HG02588 (cell line): Measurements from ENCODE around the gene EHD1.
A peak's percentile ranks its signal among the peaks of the same experiment; 100 is the strongest.

Experiments used
- ATAC-seq: cut with Tn5 transposase; IDR thresholded peaks from one replicate; pipeline ENCODE4 v1.9.1; 2021; ENCODE audit warnings: mild to moderate bottlenecking, moderate library complexity; ENCODE audit not compliant: unreplicated experiment

EHD1 gene

DNA sequence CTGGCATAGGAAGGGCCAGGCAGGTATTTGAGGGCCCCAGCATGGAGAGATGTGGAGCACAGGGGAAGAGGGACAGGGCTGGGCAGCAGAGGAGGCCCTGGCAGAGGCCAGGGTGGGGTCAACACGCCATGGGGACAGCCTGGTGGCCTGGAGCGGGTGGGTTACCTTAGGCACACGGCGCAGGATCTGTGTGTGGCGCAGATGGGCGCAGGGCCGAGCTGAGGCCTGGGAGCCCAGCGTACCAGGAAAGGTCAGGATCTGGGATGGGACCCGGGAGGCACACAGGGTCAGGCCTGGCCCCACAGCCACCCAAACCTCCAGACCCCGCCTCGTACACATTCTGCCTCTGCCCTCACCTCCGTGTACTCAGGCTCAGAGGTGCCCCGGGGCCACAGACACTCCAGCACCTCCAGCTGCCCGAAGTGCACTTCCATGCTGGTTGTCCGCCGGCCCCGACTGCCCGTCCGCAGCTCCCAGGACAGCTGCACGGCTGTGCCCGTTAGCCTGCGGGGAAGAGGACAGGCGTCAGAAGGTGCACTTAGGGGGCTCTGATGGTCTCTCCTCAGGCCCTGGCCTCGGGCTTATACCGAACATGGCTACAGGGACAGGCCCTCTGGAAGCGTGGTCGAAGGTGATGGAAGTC is 32.2 kb upstream of the EHD1 start:
- no peak for ATAC-seq

DNA sequence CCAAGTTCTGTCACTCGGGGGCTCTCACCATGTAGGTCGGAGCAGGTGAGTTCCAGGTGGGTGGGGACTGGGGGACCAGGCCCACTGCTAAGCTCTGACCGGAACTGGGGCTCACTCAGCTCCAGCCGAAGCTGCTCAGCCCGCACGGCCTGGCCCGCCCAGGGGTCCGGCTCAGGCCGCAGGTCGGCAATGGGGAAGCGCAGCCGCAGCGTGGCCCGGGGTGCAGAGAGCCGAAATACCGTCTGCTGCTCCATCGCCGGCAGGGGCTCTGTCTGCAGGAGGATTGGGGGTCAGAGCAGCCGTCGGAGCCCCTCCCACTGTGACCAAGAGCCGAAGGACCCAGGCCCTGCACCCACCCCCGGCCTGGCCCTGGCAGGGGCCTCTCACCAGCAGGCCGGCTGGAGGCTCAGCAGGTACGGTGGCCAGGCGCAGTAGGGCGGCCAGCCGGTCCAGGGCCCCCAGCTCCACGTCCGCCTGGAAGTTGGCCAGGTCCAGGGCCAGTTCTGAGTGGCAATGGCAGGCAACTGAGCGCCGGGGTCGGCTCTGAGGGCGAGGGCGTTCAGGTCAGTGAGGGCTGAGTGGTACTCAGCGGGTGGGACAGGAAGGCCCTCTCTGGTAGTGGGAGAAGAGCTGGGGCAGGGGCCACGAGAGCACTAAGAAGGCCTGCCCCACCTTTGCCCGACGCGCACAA is 31.4 kb upstream of the EHD1 start:
- ATAC-seq = no peak

DNA sequence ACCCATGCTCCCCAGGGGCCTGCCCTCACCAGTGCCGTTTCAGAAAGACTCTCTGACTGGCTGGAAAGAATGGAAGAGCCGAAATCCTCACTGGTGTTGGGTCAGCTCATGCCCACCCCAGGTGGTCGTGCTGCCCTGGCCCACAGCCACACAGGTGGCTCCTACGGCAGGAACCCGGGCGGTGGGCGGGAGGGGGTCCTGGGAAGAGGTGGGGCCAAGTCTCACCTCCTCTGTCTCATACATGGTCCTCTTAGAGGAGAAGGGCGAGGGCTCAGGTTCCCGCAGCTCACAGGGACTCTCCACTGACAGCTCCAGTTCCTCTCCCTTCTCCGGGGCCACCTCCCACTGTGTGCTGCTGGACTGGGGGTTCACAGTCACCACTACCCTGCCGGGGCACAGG is 30.3 kb upstream of the EHD1 start:
- no peak for ATAC-seq

DNA sequence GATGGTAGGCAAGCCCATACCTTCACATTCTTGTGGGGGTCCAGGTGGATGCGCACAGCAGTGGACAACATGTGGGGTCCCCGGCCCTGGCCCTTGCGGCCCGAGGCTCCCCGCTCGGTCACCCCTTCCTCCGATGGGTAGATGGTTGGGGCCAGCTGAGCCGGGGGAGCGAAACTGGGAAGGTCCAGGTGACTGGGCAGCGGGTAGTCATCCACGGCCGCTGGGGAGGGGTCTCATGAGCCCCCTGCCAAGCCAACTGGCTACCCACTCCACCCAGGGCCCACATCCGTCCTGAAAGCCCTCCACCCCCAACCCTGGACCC is 27.9 kb upstream of the EHD1 start:
- ATAC-seq = no peak

DNA sequence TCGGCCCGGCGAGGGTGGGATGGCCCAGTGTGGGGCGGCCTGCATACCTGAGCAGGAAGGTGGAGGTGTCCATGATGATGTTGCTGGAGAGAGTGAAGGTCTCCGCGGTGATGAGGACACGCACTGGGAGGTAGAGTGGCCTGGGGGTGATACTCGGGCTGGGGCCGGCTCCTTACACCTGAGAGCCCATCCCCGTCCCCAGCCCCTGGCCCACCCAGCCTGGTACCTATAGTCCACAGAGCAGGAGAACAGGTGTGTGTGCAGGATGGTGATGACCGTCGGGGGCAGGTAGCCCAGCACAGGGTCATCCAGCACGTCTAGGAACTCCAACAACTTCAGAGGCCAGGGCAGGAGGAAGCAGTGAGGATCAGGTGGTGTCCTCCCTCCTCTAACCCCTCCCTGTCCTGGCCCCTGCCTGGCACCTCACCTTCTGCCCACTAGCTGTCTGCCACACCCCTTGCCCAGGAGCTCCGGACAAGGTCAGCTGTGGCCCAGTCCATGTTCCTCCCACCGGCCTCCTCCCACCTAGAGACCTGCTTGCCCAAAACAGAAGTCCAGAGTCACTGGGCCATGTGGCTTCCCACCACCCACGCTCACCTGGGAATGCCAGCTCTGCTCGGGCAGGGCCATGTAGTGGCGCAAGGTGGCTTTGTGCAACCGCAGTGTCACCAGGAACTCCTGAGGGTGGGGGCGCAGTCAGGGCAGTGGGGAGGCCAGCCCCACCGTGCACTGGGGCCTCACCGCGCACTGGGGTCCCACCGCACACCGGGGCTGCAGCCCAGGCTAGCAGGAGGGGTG is 27.3 kb upstream of the EHD1 start:
- no peak for ATAC-seq

DNA sequence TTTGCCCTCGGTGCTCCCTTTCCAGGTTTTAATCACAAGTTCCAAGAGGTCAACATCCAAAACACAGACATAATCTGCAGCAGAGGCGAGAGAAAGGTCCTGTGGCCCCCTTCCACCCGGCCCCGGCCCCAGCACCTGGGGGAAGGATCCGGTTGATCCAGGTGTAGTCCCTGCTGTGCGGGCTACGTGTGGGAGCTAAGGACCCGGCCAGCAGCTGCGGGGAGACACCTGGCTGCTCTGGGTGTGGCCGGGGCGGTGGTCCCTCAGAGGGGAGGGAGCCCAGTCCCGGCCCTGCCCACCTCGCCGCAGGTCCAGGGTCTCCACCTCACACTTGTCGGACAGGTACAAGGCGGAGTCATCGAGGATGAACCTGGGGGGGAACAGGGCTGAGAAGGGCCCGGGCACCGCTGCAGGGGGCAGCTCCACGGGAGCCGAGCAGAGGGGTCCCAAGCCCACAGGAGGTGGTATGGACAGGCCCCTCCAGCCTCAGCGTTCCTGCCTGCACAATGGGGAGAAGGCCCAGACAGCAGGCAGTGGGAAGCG is 24.9 kb upstream of the EHD1 start:
- ATAC-seq = no peak

DNA sequence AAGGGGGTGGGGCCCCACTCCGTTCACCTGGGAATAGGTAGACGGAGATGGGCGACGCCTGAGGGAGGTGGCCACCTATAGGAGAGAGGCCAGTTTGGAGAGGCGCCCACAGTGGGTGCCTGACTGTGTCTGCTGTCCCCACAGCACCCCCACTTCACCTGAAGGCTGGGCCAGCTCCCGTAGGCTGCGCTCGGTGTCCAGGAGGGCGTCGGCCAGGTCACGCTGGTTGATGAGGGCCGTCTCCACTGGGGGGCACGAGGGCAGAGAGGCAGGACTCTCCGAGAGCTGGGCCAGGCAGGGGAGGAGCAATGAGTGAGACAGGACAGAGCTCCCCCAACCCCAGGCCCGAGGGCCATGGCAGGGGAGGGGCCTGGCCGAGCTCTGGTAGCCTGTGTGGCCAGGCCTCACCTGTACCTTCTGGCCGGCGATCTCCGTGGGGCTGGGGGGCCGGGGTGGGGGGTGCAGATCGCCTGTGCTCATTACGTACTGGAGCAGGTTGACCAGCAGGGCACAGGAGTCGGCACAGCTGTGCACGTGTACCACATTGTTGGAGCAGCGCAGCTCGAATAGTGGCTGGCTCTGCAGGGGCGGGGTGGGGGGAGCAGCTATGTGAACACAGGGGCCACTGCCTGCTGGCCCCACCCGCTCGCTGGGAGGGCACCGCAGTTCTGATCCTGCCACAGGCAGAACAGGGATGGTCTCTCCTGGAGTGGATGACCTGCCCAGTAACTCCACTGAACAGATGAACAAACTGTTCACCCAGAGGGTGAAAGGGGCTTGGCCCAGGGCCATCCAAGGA is 23.9 kb upstream of the EHD1 start:
- no peak for ATAC-seq

DNA sequence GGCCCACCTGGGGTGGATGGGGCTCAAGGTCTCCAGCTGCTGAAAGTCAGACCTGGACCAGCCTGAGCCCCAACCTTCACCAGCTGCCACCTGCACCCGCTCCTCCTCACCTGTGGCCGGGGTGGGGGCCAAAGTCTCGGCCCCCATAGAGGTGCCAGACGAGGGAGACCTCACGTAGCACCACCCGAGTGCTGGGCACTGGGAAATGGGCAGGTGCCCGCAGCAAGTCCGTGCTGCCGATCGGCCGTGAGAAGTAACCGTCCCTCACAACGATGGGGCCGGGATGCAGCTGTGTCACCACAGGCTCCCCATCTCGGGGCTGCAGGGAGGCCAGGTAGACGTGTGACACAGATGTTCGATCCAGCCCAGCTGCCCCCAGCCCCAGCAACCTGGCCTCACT is 22.4 kb upstream of the EHD1 start:
- no peak for ATAC-seq

DNA sequence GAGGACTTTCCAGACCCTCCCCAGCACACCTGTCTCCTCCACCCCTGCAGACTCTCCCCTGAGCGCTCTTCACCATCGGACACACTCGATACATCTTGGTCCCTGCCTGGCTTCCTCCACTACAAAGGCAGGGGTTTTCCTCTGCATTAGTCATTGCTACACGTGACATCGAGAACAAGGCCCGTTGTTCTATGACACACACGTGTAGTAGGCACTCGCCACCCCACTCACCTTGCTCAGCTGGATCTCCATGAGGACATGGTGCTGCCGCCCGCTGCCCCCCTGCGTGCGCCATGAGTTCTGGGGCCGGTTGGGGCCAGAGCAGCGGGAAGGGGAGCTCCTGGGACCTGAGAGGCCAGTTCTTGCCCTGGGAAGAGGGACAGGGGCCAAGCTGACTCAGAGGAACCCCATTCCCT is 21.9 kb upstream of the EHD1 start:
- no peak for ATAC-seq

DNA sequence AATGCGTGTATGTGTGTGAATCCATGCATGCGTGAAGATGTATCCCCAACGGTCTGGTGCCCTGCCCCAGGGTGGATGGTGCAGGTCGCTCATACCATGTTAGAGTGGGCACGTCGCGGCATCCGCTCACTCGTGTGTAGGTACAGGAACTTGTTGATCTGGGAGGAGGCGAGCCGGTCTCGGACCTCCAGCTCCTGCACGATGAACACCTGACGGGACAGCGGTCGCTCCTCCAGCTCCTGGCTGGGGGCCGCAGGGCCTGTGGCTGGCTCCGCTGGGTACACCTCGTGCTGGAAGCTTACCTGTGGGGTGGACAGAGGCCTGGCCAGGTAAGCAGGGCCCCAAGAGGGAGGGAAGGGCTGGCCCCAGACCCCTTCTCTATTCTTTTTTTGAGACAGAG is 20.1 kb upstream of the EHD1 start:
- no peak for ATAC-seq

DNA sequence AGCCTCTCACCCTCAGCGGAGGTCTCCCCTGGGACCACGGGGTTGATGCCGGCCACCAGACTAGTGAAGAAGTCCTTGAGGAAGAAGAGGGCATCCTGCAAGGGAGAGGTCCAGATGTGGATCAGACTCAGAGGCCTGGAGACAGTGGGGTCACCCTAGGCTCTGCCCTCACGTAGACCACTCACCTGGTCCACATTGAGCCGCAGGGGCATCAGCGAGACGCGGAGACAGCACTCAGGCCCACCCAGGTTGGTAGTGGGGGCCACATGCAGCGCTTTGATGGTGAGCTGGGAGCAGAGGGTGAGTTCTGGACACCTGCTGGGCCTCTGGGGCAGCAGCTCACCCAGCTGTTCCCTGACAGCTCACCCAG is 19.6 kb upstream of the EHD1 start:
- no peak for ATAC-seq

DNA sequence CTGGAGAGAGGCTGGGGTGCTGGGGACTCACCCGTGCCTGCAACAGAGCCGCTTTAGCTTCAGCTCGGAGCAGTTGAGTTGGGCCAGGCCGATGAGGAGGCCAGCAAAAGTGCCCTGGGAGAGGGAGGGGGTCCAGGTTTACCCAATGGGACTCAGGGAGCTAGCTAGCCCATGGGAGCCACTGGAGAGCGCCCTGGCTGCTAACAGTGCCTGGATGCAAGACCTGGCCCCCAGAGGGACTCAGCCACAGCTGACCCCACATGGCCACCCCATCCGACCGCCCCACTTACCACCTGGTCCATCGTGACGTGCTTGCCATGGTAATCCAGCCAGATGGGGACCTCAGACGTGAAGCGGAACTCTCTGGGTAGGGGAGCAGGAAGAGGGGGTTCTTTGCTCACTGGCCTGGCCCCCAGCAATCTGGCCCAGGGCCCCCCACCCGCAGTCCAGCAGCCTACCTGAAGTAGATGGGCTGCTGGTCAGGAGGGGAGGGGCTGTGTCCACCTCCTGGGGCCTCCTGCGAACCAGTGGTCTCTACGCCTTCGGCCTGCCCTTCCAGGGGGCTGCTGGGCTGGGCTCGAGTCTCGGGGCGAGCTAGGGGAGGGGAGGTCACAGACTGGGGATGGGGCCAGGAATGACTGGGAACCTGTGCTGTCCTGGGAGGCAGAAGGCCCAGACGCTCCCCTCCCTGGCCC is 19.1 kb upstream of the EHD1 start:
- ATAC-seq = no peak

DNA sequence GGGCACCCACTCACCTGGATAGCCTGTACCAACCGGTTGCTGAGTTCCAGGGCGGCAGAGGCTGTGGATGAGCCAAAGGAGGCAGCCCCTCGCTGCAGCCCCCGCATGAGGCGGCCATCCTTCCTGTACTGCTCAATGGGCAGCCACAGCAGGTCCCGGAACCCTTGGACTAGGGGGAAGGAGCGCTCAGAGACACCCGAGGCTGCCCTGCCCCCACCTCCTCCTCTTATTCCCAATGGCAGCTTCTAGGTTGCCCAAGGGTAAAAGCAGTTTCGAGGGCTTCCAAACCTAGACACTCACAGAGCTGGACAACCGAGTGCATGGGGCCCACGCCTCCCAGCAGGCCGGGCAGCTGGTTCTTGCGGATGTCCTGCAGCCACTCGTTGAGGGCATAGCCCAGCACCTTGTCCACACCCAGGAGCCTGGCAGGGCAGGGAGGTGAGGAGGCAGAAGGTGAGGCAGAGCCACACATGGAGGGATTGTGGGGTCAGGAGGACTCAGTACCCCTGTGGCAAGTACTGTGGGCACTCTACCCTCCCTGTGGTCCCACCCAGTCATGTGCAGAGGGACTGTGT is 18.1 kb upstream of the EHD1 start:
- ATAC-seq = no peak

DNA sequence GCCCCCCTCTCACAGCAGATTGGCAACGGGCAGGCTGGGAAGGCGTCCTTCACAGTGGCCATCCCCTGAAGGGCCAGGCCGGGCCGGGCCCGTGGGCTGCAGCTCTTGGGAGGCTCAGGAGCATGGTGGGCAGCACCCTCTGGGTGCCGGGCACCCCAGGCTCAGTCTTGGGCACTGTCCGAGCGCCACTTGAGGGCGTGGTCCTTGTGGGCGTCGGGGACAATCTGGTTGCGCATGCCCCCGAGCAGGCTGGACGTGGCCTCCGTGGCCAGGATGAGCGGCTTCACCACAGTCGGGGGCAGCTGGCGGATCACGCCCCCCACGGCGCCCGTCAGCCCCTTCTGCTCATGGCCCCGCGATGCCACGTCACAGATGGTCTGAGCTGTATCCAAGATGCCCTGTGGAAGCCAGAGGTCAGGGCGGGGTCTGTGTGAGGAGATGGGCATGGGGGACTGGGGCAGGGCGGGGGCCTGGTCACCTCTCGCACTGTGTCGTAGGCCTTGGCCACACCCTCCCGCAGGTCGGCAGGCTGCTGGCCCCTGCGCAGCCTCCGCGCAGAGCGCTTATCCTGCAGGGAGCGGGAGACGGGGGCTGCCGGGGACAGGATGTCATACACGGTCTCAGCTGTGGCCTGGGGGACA is 16.5 kb upstream of the EHD1 start:
- no peak for ATAC-seq

DNA sequence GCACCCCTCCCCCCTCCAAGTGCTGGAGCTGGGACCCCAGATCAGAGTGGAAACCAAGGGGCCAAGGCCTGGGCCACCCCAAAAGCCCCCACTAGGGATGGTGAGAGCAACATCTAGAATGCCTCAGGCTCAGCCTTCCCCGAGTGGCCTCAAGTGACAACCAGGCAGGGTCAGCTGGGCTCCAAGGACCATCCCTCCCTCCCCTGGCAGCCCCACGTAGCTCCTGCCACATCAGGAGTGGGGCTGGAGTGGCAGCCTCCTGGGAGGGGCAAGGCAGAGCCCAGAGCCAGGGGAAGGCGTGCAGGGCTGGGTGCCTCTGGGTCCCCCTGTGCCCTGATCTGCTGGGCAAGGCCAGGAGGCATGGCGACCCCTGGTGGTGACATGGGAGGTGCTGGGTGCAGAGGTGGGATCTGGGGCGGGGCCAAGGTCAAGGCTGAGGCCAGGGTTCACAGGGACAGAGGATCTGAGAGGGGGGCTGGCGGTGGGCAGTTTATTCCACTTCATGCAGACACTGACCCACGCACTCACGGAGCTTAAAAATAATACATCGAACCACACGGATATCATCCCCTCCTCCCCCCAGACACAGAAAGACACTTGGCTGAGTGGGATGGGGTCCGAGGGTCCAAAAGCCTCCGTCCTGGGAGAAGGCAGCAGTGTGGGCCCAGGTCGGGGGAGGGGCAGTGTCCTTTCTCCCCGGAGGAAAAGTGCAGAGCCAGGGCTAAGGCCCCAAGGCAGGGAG is 15.8 kb upstream of the EHD1 start:
- peak; percentile 63 for ATAC-seq

DNA sequence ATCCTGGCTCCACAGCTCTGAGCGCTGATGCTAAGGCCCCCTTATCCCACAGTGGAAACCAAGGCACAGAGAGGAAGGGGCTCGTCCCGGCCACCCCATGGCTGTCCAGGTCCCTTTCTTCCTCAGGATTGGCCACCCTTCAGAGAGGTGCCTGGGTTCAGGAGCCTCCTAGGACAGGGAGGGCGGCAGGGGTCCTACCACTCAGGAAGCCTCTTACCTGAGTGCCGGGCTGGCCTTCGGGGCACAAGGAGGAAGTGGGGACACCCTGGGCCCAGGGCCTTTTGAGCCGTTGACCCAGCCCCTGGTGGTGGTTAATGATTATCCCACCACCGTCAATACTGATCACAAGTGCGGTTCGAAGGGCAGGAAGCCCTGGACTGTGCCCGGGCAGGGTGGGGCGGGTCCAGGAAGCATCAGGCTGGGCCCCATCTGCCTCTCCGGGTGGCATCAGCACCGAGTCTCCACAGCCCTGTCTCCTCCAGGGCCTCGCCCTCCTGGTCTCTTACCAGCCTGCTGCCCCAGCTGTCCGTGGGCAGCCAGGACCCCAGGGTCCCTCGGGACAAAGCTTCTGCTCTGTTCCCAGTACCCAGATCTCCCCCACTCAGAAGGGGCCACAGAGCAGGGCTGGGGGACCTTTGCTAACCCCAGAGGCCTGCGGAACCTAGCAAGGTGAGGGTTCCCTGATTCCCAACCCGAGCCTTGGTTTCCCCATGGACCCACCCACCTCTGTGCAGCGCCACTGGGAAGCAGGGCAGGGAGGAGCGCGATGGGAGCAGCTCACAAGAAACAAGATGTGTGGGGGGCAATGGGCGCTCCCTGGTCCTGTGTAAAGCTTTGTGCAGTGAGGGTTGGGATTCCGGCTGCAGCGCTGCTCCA is 15.0 kb upstream of the EHD1 start:
- no peak for ATAC-seq

DNA sequence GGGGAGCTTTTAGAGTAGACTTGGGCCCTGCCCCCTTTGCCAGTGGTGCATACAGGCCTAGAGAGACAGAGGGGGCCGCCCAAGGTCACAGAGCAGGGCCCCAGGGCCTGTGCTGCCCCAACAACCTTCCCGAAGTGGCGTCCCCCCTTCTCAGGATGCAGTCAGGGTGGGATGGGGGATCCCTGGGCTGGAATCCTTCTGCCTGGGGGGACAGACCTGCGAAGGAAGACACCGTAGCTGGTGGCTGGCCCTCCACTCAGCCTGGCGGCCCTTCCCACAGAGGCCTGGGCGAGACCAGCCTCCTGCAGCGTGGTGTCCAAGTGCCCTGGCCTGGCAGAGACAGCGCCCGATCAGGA is 14.4 kb upstream of the EHD1 start:
- ATAC-seq = no peak

DNA sequence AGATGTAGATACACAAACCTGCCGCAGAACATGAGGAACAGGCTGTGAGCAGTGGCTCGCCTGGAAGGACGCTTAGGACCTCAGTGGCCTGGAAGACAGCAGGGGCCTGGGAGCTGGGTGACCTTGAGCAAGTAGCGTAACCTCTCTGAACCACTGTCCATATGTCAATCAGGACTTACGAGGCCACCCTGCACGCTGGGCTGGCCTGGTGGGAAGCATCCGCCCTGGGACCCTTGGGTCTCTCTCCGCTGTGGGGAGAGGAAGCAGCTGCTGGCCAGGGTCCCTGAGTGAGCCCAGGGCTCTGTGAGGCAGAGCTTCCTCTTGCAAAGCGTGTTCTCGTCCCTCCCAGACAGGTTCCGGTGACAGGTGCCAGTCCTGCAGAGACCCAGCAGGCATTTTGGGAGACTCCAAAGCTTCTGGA is 14.0 kb upstream of the EHD1 start:
- no peak for ATAC-seq
